ENCODE results near the gene ATG3. TPM values are rescaled to one million over a fixed set of nuclear protein-coding genes. Genes with fewer than 3 reads are reported as not detected.

Gene ATG3
- total RNA-seq = 64.7 and 65.1 TPM in 2 replicates

DNA sequence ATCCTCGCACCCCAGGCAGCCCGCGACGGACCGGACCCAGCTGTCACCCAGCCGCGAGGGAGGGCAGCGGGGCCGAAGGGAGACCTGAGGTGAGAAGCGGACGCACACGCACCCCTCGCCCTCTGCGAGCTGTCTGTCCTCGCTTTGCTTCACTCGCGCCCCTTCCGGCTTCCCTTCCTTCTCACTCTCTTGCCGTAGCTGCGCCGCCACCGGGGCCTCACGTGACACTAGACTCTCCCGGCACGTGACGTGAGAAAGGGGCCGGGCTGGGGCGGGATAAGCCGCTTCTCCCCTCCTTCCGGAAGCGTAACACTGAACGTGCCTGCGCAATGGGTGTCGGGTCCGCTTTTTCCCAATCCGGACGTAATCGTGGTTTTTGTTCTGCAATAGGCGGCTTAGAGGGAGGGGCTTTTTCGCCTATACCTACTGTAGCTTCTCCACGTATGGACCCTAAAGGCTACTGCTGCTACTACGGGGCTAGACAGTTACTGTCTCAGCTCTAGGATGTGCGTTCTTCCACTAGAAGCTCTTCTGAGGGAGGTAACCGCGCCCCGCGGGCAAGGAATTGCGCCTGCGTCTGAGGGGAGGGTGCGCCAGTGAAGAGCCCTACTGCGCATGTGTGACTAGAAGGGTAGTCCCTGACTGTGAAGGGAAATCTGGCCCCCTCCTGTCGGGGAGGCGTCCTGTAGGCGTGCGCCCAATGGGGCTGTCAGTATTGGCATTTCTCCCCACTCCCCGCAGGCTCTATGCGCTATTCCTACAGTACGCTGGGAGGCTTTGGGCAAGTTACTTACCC lies at the start of gene ATG3, which contains the start of gene SLC35A5:
Gene ATG3 (minus strand): TSS at position 229 of the 796 bp plus-strand sequence. CDS start 434 bp downstream, outside the sequence.
Gene SLC35A5 (plus strand): TSS at position 312 of the 796 bp plus-strand sequence. CDS start 1,359 bp downstream, outside the sequence.

DNA sequence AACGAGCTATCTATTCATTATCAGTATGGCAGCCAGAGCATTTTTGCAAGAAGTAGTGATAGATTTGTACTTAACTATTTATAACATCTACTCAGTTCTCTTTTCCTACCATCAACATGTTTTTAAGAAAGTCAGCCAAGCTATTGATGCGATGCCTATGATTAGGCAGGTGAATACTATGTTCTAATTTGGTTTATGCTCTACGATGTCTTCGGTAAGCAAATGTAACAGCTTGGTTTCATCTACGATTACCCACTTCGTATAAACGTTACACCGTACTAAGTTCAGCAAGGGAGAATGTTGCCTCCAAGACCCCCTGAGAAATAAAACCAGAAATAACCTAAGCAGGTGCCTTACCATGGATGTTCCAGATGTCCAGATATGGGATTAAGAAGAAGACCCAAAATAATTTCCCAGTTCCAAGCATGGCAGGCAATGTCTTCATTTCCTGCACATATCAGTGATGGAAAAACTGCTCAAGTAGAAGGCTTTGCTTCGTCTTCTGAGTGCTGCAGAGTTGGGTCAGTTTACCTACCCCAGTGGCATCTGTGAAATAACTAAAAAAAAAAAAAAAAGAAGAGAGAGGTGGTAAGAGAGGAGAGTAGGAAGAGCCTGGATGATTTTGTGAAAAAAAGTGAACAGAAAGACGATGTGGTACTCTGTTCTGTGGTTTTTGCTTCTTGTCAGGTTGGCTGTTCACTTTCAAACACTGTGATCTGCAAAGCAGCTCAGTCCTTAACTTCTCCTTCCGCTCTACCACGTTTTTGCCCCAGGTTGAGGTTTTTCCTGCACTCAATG lies 62.6 kb downstream of the ATG3 start, which contains the start of gene BTLA:
Gene BTLA (minus strand): TSS at position 559 of the 798 bp plus-strand sequence. CDS start 114 bp downstream, at position 445.

Other genes starting within 250 kb of the ATG3 start
- 33.3 and 66.5 TPM in 2 replicates for gene CD200, start 228.8 kb downstream of the ATG3 start, total RNA-seq
- 0.42 TPM in 1 of 2 replicates, not detected in the other for gene BTLA, start 62.5 kb downstream of the ATG3 start, total RNA-seq
- 29.1 and 43.3 TPM in 2 replicates for gene SLC35A5, start 83 bp upstream of the ATG3 start, total RNA-seq
- 325 and 1,122 TPM in 2 replicates for gene CCDC80, start 79.2 kb upstream of the ATG3 start, total RNA-seq